Retina (tissue), 1 donor: Measurements from ENCODE around the gene RMDN3.

Source experiments
- DNase-seq: peaks from one replicate; pipeline ENCODE4 v3.0.0-alpha.2; 2016

The RMDN3 gene

GRCh38 chr15:40771242-40771641, 16.2 kb upstream of the RMDN3 start:
- DNase-seq, result no peak

- peak; percentile 49 for DNase-seq
Observed at GRCh38 chr15:40770147-40770721, 15.2 kb upstream of the RMDN3 start.

- peak; percentile 37 for DNase-seq
Observed at GRCh38 chr15:40769274-40770146, 14.5 kb upstream of the RMDN3 start, which contains the start of gene C15orf62. Gene C15orf62, plus strand, starts transcription at chr15:40769980. Its CDS starts 516 bp downstream, at chr15:40770496.

GRCh38 chr15:40768521-40769273, 13.6 kb upstream of the RMDN3 start:
- DNase-seq, result no peak

GRCh38 chr15:40767838-40768500, 12.9 kb upstream of the RMDN3 start:
- DNase-seq, result no peak

- no peak for DNase-seq
Observed at GRCh38 chr15:40766906-40767837, 12.1 kb upstream of the RMDN3 start.

- peak; percentile 72 for DNase-seq
Observed at GRCh38 chr15:40766194-40766815, 11.3 kb upstream of the RMDN3 start.

GRCh38 chr15:40764629-40765103, 9.6 kb upstream of the RMDN3 start:
- no peak for DNase-seq

GRCh38 chr15:40763801-40764628, 9.0 kb upstream of the RMDN3 start, which contains the start of gene GCHFR:
Gene GCHFR, plus strand, starts transcription at chr15:40764068. Its CDS starts 113 bp downstream, at chr15:40764181.
- peak; percentile 91 for DNase-seq

GRCh38 chr15:40762919-40763800, 8.1 kb upstream of the RMDN3 start:
- DNase-seq, result no peak

- DNase-seq, result no peak
Observed at GRCh38 chr15:40759961-40760360, 4.9 kb upstream of the RMDN3 start.

GRCh38 chr15:40756938-40757337, 1.9 kb upstream of the RMDN3 start:
- DNase-seq, result no peak

- DNase-seq, result no peak
Observed at GRCh38 chr15:40755812-40756208, 756 bp upstream of the RMDN3 start.

- DNase-seq, result no peak
Observed at GRCh38 chr15:40754574-40754882, 526 bp downstream of the RMDN3 start.

GRCh38 chr15:40751745-40752144, 3.3 kb downstream of the RMDN3 start:
- DNase-seq, result no peak

- DNase-seq, result no peak
Observed at GRCh38 chr15:40750885-40751284, 4.2 kb downstream of the RMDN3 start.

GRCh38 chr15:40749151-40749630, 5.9 kb downstream of the RMDN3 start:
- no peak for DNase-seq

- DNase-seq, result no peak
Observed at GRCh38 chr15:40747685-40748631, 7.1 kb downstream of the RMDN3 start.
